Gastroesophageal sphincter (tissue), 4 donors: Measurements from ENCODE around the gene SYTL2. TPM values are rescaled to one million over a fixed set of nuclear protein-coding genes. Genes with fewer than 3 reads are reported as not detected.
"Not testable (repeated sequence)": the region's sequence is repeated elsewhere in the genome, so short reads cannot be mapped to it uniquely, and the experiment has no call there.

Source experiments
- ATAC-seq: fragments of 150-250 bp; one replicate; pipeline ENCODE4 v1.9.1; 2016; ENCODE audit warnings: mild to moderate bottlenecking, moderate library complexity
- H3K27ac ChIP-seq, 4 donors: fragments of 200-600 bp; sonication (generic) in 3 of 4; 1 replicate in 3 of 4; 2 replicates in 1 of 4; pipeline ENCODE4 v1.5.1; 2016 to 2019
- H3K27me3 ChIP-seq: fragments of 200-600 bp; sonication (generic); one replicate; pipeline ENCODE4 v1.5.1; 2019
- H3K36me3 ChIP-seq, 2 donors: fragments of 200-600 bp; sonication (generic); one replicate each; pipeline ENCODE4 v1.5.1; 2019; ENCODE audit warnings: control low read depth in 1 of 2
- H3K4me1 ChIP-seq, 3 donors: fragments of 200-600 bp; sonication (generic); 1 replicate in 2 of 3; 2 replicates in 1 of 3; pipeline ENCODE4 v1.5.1; 2016 to 2019; ENCODE audit warnings: control low read depth in 2 of 3
- H3K4me3 ChIP-seq, 2 donors: fragments of 200-600 bp; sonication (generic); one replicate each; pipeline ENCODE4 v1.5.1; 2019; ENCODE audit warnings: mild to moderate bottlenecking in 1 of 2, moderate library complexity in 1 of 2
- H3K9me3 ChIP-seq, 3 donors: fragments of 200-600 bp; sonication (generic); one replicate each; pipeline ENCODE4 v1.5.1; 2017 to 2019; ENCODE audit warnings: control low read depth in 2 of 3
- EP300 ChIP-seq: sonication (generic); formaldehyde crosslinking; IDR thresholded peaks from one replicate; pipeline ENCODE4 v1.6.1; 2017; ENCODE audit warnings: antibody characterized with exemption, mild to moderate bottlenecking
- POLR2A ChIP-seq, 2 donors: fragments of 450-650 bp; IDR thresholded peaks; one replicate each; pipeline ENCODE4 v1.6.1; 2017; ENCODE audit warnings: antibody characterized with exemption in 2 of 2, mild to moderate bottlenecking in 2 of 2, moderate library complexity in 1 of 2
- POLR2AphosphoS5 ChIP-seq: sonication (generic); formaldehyde crosslinking; IDR thresholded peaks from one replicate; pipeline ENCODE4 v1.6.1; 2017; ENCODE audit warnings: antibody characterized with exemption
- WGBS, 2 donors: methylation state at CpG; one replicate each; pipeline ENCODE4 v1.1.5; 2018; ENCODE audit warnings: low coverage in 1 of 2; 5-methylcytosine and 5-hydroxymethylcytosine counted together
- total RNA-seq, 4 donors: library from RNA; depleted of rRNA; stranded (reverse); fragments of >200 nt; gene quantifications; one replicate each; pipeline ENCODE4 v1.1.0, GENCODE V29; 2016
- TF ChIP-seq, protein P1 (sequence below), 4 experiments: fragments of 200-600 bp in 2 of 4; fragments of 450-650 bp in 2 of 4; sonication (generic) in 1 of 4; IDR thresholded peaks; one replicate each; pipeline ENCODE4 v1.5.1; 2017 to 2019; ENCODE audit warnings: antibody characterized with exemption in 4 of 4, mild to moderate bottlenecking in 2 of 4, moderate library complexity in 2 of 4

Gene SYTL2
- total RNA-seq, 4 donors from 2014 or later, result 4.7 to 23.6 (median 8.4) TPM

DNA sequence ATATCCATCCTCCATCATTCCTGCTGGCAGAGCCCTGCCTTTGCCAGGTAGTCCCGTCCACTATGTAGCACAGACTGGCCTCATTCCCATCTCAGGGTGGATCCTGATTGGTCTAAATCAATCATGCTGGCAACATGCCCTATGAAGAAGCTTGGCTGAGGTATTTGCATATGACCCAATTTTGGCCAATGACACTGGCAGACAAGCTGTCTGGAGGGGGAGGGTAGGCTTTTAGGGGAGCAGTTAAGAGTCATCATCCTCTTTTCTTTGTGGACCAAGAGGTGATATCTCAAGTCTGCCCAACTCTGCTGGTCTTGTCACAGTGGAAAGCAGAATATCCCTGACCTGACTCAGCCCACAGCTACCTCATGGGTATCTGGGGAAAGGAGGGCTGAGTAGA is 130.0 kb downstream of the SYTL2 start:
- Histone ChIP-seq H3K4me3 (no peak overlapping the region), H3K27ac (no peak overlapping the region), H3K9me3 (no peaks in the 10 kb centered on the region), H3K4me1 (peaks cover 0 to 31% (median 8%) of the 10 kb centered on the region in 3 donors), H3K27me3 (no peaks in the 10 kb centered on the region), H3K36me3 (no peaks in the 10 kb centered on the region)
- no peak for ATAC-seq
- TF ChIP-seq, protein P1, sequence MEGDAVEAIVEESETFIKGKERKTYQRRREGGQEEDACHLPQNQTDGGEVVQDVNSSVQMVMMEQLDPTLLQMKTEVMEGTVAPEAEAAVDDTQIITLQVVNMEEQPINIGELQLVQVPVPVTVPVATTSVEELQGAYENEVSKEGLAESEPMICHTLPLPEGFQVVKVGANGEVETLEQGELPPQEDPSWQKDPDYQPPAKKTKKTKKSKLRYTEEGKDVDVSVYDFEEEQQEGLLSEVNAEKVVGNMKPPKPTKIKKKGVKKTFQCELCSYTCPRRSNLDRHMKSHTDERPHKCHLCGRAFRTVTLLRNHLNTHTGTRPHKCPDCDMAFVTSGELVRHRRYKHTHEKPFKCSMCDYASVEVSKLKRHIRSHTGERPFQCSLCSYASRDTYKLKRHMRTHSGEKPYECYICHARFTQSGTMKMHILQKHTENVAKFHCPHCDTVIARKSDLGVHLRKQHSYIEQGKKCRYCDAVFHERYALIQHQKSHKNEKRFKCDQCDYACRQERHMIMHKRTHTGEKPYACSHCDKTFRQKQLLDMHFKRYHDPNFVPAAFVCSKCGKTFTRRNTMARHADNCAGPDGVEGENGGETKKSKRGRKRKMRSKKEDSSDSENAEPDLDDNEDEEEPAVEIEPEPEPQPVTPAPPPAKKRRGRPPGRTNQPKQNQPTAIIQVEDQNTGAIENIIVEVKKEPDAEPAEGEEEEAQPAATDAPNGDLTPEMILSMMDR (IDR thresholded peaks at IDR 0.05), result no peak
- TF ChIP-seq EP300, result no peak
- TF ChIP-seq POLR2A (IDR thresholded peaks at IDR 0.05), result no peak
- TF ChIP-seq POLR2AphosphoS5, result no peak
- 71% methylated on average over 1 of the region's 1 CpG; no CpG with 5 or more reads in 1 of the 2 donors for WGBS, 2 donors

GRCh38 chr11:85679576-85679975 is 131.4 kb downstream of the SYTL2 start:
- peaks cover 0 to 18% (median under 1%) of the 10 kb centered on the region in 3 donors for H3K4me1 ChIP-seq
- no peaks in the 10 kb centered on the region for H3K9me3 ChIP-seq
- no peaks in the 10 kb centered on the region for H3K36me3 ChIP-seq
- ATAC-seq, result no peak
- WGBS, 2 donors, result 42 to 49% methylated on average over 4 of the region's 4 CpGs
- no peak overlapping the region for H3K27ac ChIP-seq
- no peaks in the 10 kb centered on the region for H3K27me3 ChIP-seq
- H3K4me3 ChIP-seq, result no peak overlapping the region
- no peak for TF ChIP-seq EP300
- no peak for TF ChIP-seq POLR2A (IDR thresholded peaks at IDR 0.05)
- TF ChIP-seq POLR2AphosphoS5, result no peak
- TF ChIP-seq, protein P1 (IDR thresholded peaks at IDR 0.05), result no peak

GRCh38 chr11:85673393-85673792 is 137.5 kb downstream of the SYTL2 start:
- Histone ChIP-seq H3K4me3 (no peak overlapping the region), H3K9me3 (no peaks in the 10 kb centered on the region)
- 80 to 97% methylated on average over 3 of the region's 3 CpGs for WGBS, 2 donors

GRCh38 chr11:85672105-85672902 is 138.6 kb downstream of the SYTL2 start:
- TF ChIP-seq POLR2A (IDR thresholded peaks at IDR 0.05) (no peak), POLR2AphosphoS5 (no peak), EP300 (no peak)
- TF ChIP-seq, protein P1 (IDR thresholded peaks at IDR 0.05), result no peak
- WGBS, 2 donors, result 94 to 100% methylated on average over 3 to 7 of the region's 8 CpGs
- no peak for ATAC-seq
- Histone ChIP-seq H3K9me3 (no peaks in the 10 kb centered on the region), H3K36me3 (no peaks in the 10 kb centered on the region), H3K27ac (no peak overlapping the region), H3K27me3 (no peaks in the 10 kb centered on the region), H3K4me1 (no peaks in the 10 kb centered on the region), H3K4me3 (no peak overlapping the region)

More at GRCh38 chr11:85673393-85673792, 137.5 kb downstream of the SYTL2 start:
- no peak for TF ChIP-seq POLR2A (IDR thresholded peaks at IDR 0.05)
- TF ChIP-seq, protein P1 (IDR thresholded peaks at IDR 0.05), result no peak
- TF ChIP-seq EP300, result no peak
- TF ChIP-seq POLR2AphosphoS5, result no peak
- ATAC-seq, result no peak
- Histone ChIP-seq H3K36me3 (no peaks in the 10 kb centered on the region), H3K4me1 (no peaks in the 10 kb centered on the region), H3K27me3 (no peaks in the 10 kb centered on the region), H3K27ac (no peak overlapping the region)

DNA sequence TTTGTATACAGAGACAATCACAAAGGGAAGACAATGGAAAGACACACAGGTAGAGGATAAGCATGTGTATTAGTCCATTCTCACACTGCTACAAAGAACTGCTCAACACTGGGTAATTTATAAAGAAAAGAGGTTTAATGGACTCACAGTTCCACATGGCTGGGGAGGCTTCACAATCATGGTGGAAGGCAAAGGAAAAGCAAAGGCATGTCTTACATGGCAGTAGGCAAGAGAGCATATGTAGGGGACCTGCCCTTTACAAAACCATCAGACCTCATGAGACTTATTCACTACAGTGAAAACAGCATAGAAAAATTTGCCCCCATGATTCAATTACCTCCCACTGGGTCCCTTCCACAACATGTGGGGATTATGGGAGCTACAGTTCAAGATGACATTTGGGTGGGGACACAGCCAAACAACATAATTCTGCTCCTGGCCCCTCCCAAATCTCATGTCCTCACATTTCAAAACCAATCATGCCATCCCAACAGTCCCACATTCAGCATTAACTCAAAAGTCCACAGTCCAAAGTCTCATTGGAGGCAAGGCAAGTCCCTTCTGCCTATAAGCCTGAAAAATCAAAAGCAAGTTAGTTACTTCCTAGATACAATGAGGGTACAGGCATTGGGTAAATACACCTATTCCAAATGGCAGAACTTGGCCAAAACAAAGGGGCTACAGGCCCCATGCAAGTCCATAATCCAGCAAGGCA is 139.8 kb downstream of the SYTL2 start:
- H3K4me1 ChIP-seq, H3K4me3 ChIP-seq, ATAC-seq, H3K27ac ChIP-seq, H3K36me3 ChIP-seq, H3K9me3 ChIP-seq, H3K27me3 ChIP-seq: not testable (repeated sequence)
